Activated naive CD4-positive, alpha-beta T cell treated with Interleukin-2 at 50 U/mL for 16 hours (primary cell): ENCODE results near the gene NR2F1.
"Not testable (repeated sequence)": the region's sequence is repeated elsewhere in the genome, so short reads cannot be mapped to it uniquely, and the experiment has no call there.

Source experiments
- DNase-seq: peaks from one replicate; pipeline ENCODE4 v3.0.0-alpha.2; 2020

Gene NR2F1

GRCh38 chr5:93582677-93583438, at the start of gene NR2F1:
NR2F1 (plus strand) TSS chr5:93583222; CDS start chr5:93585024, 1,802 bp downstream.
- no peak for DNase-seq

DNA sequence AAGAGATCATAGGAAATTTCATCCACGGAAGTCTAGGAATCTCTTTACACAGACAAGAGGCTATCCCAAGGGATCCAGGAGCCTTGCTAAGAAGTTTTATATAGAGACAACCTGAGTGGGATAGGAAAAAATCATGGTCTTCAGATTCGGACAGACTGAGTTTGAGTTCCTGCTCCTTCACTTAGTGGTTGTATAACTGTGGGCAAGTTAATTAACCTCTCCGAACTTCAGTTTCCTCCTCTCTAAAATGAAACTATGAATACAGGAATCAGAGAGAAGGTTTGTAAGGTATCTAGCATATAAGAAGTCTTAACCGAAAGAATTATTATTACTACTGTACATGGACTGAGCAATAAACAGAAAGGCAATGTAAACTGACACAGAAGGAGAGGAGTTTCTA, 37.1 kb upstream of the NR2F1 start:
- no peak for DNase-seq

- not testable (repeated sequence) for DNase-seq
These were observed 33.4 kb upstream of the NR2F1 start for GRCh38 chr5:93549594-93549993.

- DNase-seq = no peak
These were observed 25.9 kb upstream of the NR2F1 start for GRCh38 chr5:93557021-93557604.

GRCh38 chr5:93566091-93566490, 16.9 kb upstream of the NR2F1 start:
- no peak for DNase-seq

DNA sequence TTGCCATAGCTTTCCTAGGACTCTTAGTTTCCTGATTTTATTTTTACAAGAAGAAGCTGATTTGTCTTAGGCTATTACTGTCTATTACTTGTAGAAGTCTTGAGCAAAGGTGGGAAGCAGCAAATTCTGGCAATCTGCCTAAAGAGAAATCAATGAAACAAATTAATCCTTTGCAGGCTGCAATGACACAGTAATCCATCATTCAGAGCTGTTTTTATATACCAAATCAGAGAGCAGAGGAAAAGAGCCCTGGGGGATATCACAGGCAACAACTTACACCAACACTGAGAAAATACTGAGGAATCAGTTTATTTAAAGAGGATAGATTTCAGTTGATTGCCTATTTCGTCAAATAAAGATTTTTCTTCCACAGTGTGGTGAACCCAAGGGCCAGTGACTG, 15.6 kb upstream of the NR2F1 start:
- DNase-seq = no peak

DNA sequence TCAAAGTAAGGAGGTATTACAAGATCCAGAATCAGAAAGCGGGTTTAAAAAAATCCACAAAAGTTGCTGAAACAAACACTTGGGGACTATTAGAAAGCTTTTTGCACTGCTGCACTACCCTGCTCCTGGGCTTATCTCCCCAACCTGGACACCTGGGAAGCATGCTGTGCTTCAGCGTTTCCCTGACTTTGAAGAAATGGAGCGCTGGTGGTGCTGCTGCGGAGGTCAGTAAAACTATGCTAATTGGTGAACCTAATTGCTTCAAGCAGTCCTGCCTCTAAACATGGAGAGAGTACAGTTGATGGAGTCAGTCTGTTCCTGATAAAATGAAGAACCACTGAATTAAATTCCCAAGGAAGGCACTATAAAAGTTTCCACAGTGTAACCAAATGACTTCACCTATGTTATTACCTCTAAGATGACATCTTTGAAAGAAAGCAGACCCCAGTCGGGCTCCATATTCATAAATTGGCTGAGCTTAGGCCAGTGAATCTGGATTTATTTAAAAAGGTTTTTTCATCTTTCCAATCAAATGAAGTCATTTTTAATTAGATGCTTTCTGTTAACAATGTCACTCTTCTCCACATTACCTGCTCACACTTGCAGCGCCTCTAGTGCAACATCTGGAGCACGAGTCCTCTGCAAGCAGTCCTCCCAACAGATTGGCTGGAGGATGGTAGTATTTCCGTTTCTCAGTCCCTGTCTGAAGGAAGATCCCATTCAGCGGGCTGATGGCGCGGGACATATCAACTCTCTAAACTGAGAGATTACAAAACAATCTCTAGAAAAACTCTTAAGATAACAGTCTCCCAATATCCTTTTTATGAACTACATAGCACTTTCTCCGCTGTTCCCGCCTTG, 13.5 kb upstream of the NR2F1 start:
- DNase-seq = no peak

GRCh38 chr5:93570294-93571113, 12.5 kb upstream of the NR2F1 start:
- no peak for DNase-seq

DNA sequence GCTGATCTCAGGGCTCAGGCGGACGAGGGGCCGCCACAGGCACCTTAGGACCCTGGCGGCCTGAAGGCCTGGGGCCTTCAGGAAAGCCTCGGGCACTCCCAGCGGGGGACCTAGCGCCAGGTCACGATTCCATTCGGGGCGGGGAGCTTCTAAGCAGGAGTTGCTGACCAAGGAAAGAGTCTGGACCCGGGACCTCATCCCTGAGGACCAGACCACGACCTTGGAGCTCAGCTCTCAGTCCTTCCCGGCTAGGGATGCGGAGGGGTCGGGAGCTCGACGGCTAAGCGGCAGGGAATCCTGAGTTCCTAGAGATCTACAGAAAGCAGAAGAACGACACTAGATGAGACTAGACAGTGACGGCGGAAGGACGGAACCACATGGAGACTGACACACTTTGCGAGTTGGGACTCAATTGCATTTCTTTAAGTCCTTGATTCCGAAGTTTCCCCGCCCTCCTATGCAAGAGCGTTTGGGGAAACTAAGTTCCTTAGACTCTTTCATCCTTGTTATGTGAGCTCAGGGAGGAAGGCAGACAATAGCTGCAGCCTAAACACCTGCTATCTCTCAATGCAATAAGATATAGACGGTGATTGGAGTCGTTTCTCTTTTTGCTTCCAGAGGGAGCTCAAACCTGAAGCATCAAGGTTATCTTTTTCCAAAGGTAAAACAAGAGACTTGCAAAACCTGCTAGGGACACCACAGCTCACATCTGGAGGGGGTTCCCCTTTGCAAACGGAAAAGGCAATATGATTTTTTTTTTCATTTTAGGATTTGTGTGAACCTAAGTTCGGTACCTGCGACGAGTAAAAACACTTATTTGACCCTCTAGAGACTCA, 11.7 kb upstream of the NR2F1 start:
- DNase-seq = no peak

DNA sequence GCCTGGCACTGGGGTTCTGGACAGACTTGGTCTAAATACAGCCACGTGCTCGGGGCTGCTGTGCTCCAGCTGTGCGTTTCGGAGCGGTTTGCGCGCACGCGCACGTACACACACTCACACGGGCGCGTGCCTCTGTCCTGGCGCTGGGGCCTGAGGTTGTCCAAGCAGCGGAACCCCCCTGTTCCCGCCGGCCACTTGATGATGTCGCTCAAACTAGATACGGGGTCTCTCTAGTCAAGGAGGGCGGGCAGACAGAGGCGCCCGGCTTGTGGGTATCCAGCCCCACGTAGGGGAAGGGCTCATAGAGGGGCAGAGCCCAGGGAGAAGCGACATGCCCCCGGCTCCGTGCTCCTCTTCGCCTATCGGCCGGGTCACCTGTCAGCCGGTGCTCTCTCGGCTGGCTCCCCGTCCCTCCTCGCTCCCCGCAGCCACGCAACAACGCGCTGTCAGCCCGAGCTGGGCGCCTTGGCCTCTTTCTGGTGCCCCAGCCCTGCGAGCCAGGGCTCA, 10.9 kb upstream of the NR2F1 start:
- no peak for DNase-seq

GRCh38 chr5:93572608-93573353, 10.2 kb upstream of the NR2F1 start:
- DNase-seq = no peak

DNA sequence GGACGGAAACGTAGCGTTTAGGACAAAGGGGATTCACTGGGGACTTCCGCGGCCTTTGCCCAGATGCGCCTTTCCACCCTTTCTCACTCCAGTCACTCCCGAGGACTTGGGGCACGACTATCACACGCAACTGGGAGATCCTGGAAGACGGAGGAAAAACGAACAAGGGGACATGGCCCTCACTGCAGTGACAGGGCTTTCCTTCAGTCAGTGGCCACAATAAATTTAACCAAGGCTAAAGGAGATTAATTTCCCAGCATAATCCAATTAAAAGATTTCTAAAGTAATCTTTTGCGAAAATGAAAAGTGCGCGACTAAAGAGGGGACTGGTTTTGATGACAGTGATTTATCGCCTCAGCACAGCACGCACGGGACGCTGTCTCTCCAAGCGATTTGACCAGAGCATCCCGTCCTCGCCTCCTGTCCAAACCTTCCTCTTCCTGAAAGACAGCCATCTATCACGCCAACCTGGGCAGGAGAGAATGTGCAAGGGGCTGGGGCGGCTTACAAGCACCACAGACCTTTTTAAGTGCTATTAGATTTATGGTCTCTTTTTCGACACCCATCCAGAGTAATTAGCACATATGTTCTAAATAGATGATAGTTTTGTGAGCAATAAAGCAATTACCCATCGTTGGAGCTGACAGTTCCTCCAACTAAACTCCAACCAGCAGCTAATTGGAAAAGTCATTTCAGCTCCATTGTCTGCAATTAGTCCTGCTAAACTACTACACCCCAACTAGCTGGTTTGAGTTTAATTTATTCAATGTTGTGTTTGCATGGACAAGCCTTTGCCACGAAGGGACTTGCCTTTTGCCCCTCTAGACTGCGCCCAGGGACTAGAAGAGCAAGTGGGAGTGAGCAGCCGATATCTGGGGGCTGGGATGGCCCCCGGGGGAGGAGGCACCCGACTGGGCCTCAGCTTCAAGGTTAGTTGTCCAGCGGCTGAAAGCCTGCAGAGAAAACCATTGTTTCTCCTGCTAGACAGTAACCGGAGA, 9.4 kb upstream of the NR2F1 start:
- DNase-seq = no peak

GRCh38 chr5:93574491-93575305, 8.3 kb upstream of the NR2F1 start:
- no peak for DNase-seq

GRCh38 chr5:93575461-93576414, 7.3 kb upstream of the NR2F1 start:
- DNase-seq = no peak

- no peak for DNase-seq
These were observed 5.8 kb upstream of the NR2F1 start for GRCh38 chr5:93576994-93577853.
